HCT116 (cell line): ENCODE measurements around the gene CD82. TPM values are rescaled to one million over a fixed set of nuclear protein-coding genes. Genes with fewer than 3 reads are reported as not detected.

Source experiments
- ATAC-seq: fragments of 200-7000 bp; cut with Tn5 transposase; 2 replicates; pipeline ENCODE4 v1.9.1; 2020; ENCODE audit warnings: mild to moderate bottlenecking, moderate library complexity
- BruUV-seq: library from RNA; stranded (reverse); fragments of 400-500 nt; replicated peaks from 2 replicates; lab custom pipeline; 2021; lab: Mats Ljungman, UMichigan
- CTCF ChIA-PET: fragments of 300-600 bp; sonication (Branson Sonifier 250); formaldehyde crosslinking; loops from one replicate; lab custom pipeline; 2021; ENCODE audit warnings: antibody characterized with exemption; lab: Charles Lee
- POLR2A ChIA-PET: fragments of 300-600, 350-600 bp; sonication (Branson Sonifier 250); formaldehyde crosslinking; loops from one replicate; lab custom pipeline; 2021; ENCODE audit warnings: antibody characterized with exemption; lab: Charles Lee
- RAD21 ChIA-PET, 2 experiments: fragments of 300-600 bp; sonication (Branson Sonifier 250); formaldehyde crosslinking; loops; one replicate each; lab custom pipeline; 2023; ENCODE audit warnings: low total read pairs in 2 of 2; ENCODE audit not compliant: uncharacterized antibody in 2 of 2, unreplicated experiment in 2 of 2, low non-redundant PET in 1 of 2; lab: Charles Lee
- DNase-seq: peaks from one replicate; pipeline ENCODE4 v3.0.0-alpha.2; 2010; ENCODE audit warnings: low read depth, low spot score
- H2AFZ ChIP-seq: fragments of 200-600 bp; shearing (Covaris generic), sonication (generic); 2 replicates; pipeline ENCODE4 v1.6.1; 2017; ENCODE audit warnings: low read depth, mixed run types, mixed read lengths, antibody characterized with exemption, low read length; ENCODE audit not compliant: poor library complexity, severe bottlenecking
- H3K27ac ChIP-seq: 2 replicates; pipeline ENCODE4 v1.5.1; 2012; ENCODE audit warnings: low read depth, low read length
- H3K27me3 ChIP-seq: fragments of 200-600 bp; sonication (generic); 2 replicates; pipeline ENCODE4 v1.6.1; 2016; ENCODE audit warnings: mixed run types, low read length, mixed read lengths; ENCODE audit not compliant: insufficient read depth
- H3K36me3 ChIP-seq, 2 experiments: fragments of 200-500 bp in 1 of 2; fragments of 200-600 bp in 1 of 2; sonication (Bioruptor generic) in 1 of 2; sonication (generic) in 1 of 2; 2 replicates each; pipeline versions ENCODE4 v1.5.1 to v1.6.1; 2014 to 2016; ENCODE audit warnings: low read length in 2 of 2, inconsistent platforms in 1 of 2, mixed read lengths in 1 of 2, mixed run types in 1 of 2; ENCODE audit not compliant: insufficient read depth in 2 of 2, control insufficient read depth in 1 of 2
- H3K4me1 ChIP-seq, 2 experiments: fragments of 200-600 bp in 1 of 2; sonication (generic) in 1 of 2; 2 replicates each; pipeline versions ENCODE4 v1.5.1 to v1.6.1; 2012 to 2017; ENCODE audit warnings: low read length in 2 of 2, inconsistent platforms in 1 of 2, mild to moderate bottlenecking in 1 of 2, mixed read lengths in 1 of 2, mixed run types in 1 of 2, moderate library complexity in 1 of 2; ENCODE audit not compliant: insufficient read depth in 2 of 2, control insufficient read depth in 1 of 2
- H3K4me2 ChIP-seq: fragments of 200-600 bp; sonication (generic); 2 replicates; pipeline ENCODE4 v1.6.1; 2017; ENCODE audit warnings: mixed run types, low read length, mixed read lengths
- H3K4me3 ChIP-seq, 2 experiments: fragments of 200-600 bp in 1 of 2; sonication (generic) in 1 of 2; replicated peaks in 1 of 2; 2 replicates each; pipeline ENCODE4 v1.5.1; 2011 to 2016; ENCODE audit warnings: low read length in 2 of 2, control low read depth in 1 of 2, low read depth in 1 of 2, mild to moderate bottlenecking in 1 of 2, mixed read lengths in 1 of 2, mixed run types in 1 of 2
- H3K79me2 ChIP-seq: fragments of 200-600 bp; sonication (generic); 2 replicates; pipeline ENCODE4 v1.6.1; 2017; ENCODE audit warnings: mild to moderate bottlenecking, mixed run types, low read length, moderate library complexity, mixed read lengths; ENCODE audit not compliant: insufficient read depth
- H3K9ac ChIP-seq: fragments of 200-600 bp; sonication (generic); 2 replicates; pipeline ENCODE4 v1.6.1; 2016; ENCODE audit warnings: low read length, mixed read lengths
- H3K9me2 ChIP-seq: fragments of 200-600 bp; sonication (generic), shearing (Covaris generic); 2 replicates; pipeline ENCODE4 v1.6.1; 2017; ENCODE audit warnings: mixed run types, mild to moderate bottlenecking, moderate library complexity; ENCODE audit not compliant: insufficient read depth
- H3K9me3 ChIP-seq, 2 experiments: fragments of 200-500 bp in 1 of 2; fragments of 200-600 bp in 1 of 2; sonication (Bioruptor generic) in 1 of 2; sonication (generic) in 1 of 2; 2 replicates each; pipeline ENCODE4 v1.6.1; 2014 to 2017; ENCODE audit warnings: low read length in 2 of 2, mixed read lengths in 2 of 2, inconsistent platforms in 1 of 2, low read depth in 1 of 2, mild to moderate bottlenecking in 1 of 2, mixed run types in 1 of 2, moderate library complexity in 1 of 2; ENCODE audit not compliant: control insufficient read depth in 1 of 2, insufficient read depth in 1 of 2
- H4K20me1 ChIP-seq: fragments of 200-600 bp; sonication (generic), shearing (Covaris generic); 2 replicates; pipeline ENCODE4 v1.6.1; 2017; ENCODE audit warnings: mixed run types, mild to moderate bottlenecking, moderate library complexity; ENCODE audit not compliant: insufficient read depth
- CBX3 ChIP-seq: IDR thresholded peaks from 2 replicates; pipeline ENCODE4 v1.6.1; 2012; ENCODE audit warnings: low read depth
- CEBPB ChIP-seq: IDR thresholded peaks from 2 replicates; pipeline ENCODE4 v1.6.1; 2012; ENCODE audit warnings: low read depth
- EGR1 ChIP-seq: IDR thresholded peaks from 2 replicates; pipeline ENCODE4 v1.6.1; 2012; ENCODE audit warnings: low read depth
- EZH2 ChIP-seq: fragments of 200-600 bp; sonication (generic); IDR thresholded peaks from 2 replicates; pipeline ENCODE4 v1.6.1; 2017; ENCODE audit warnings: antibody characterized with exemption, mixed run types
- JUND ChIP-seq: IDR thresholded peaks from 2 replicates; pipeline ENCODE4 v1.6.1; 2012
- POLR2A ChIP-seq: IDR thresholded peaks from 2 replicates; pipeline ENCODE4 v1.7.0; 2011; ENCODE audit warnings: borderline replicate concordance; ENCODE audit not compliant: insufficient read depth, insufficient read length; ENCODE audit errors: extremely low read depth
- POLR2AphosphoS5 ChIP-seq: IDR thresholded peaks from 2 replicates; pipeline ENCODE4 v1.6.1; 2011; ENCODE audit warnings: mild to moderate bottlenecking, low read depth, low read length, moderate library complexity
- RAD21 ChIP-seq: IDR thresholded peaks from 2 replicates; pipeline ENCODE4 v1.6.1; 2012; ENCODE audit warnings: low read depth, mild to moderate bottlenecking
- SIN3A ChIP-seq: IDR thresholded peaks from 2 replicates; pipeline ENCODE4 v1.6.1; 2012; ENCODE audit warnings: low read depth
- TCF7L2 ChIP-seq: IDR thresholded peaks from 2 replicates; pipeline ENCODE4 v1.7.0; 2011; ENCODE audit warnings: borderline replicate concordance, inconsistent platforms; ENCODE audit not compliant: insufficient read depth, insufficient read length; ENCODE audit errors: extremely low read depth
- YY1 ChIP-seq: IDR thresholded peaks from 2 replicates; pipeline ENCODE4 v1.6.1; 2011; ENCODE audit warnings: low read length, low read depth, moderate library complexity, mild to moderate bottlenecking; ENCODE audit not compliant: insufficient replicate concordance; ENCODE audit errors: extremely low read depth
- ZFX ChIP-seq: fragments of 450-650 bp; IDR thresholded peaks from 2 replicates; pipeline ENCODE4 v1.6.1; 2017
- ZNF274 ChIP-seq: fragments of 200-500 bp; sonication (Bioruptor generic); IDR thresholded peaks from 2 replicates; pipeline ENCODE4 v1.6.1; 2014; ENCODE audit warnings: mild to moderate bottlenecking, low read depth, low read length, inconsistent platforms
- intact Hi-C: fragments of 100-400 bp; cut with micrococcal nuclease; formaldehyde crosslinking; loops from 2 replicates; pipeline ENCODE4 v1.10.0; 2022
- total RNA-seq: library from RNA; stranded (reverse); gene quantifications from one replicate; pipeline ENCODE4 v1.2.1, GENCODE V29; 2021; ENCODE audit not compliant: unreplicated experiment
- TF ChIP-seq, protein P1 (sequence below), 3 experiments: fragments of 200-600 bp in 1 of 3; sonication (generic) in 1 of 3; IDR thresholded peaks in 2 of 3; conservative IDR thresholded peaks in 1 of 3; 2 replicates each; pipeline ENCODE4 v1.5.1; 2012 to 2017; ENCODE audit warnings: low read depth in 2 of 3, low read length in 2 of 3, antibody characterized with exemption in 1 of 3, borderline replicate concordance in 1 of 3, control low read depth in 1 of 3, mild to moderate bottlenecking in 1 of 3, mixed read lengths in 1 of 3, mixed run types in 1 of 3, moderate library complexity in 1 of 3; ENCODE audit not compliant: insufficient read depth in 1 of 3
- TF ChIP-seq, protein P2 (sequence below): IDR thresholded peaks from 2 replicates; pipeline ENCODE4 v1.6.1; 2011; ENCODE audit warnings: mild to moderate bottlenecking, low read length, moderate library complexity; ENCODE audit not compliant: insufficient replicate concordance; ENCODE audit errors: extremely low read depth
- TF ChIP-seq, protein P3 (sequence below): IDR thresholded peaks from 2 replicates; pipeline ENCODE4 v1.6.1; 2012
- TF ChIP-seq, protein P4 (sequence below): IDR thresholded peaks from 2 replicates; pipeline ENCODE4 v1.6.1; 2012

CD82 gene
- total RNA-seq, 1 experiment from 2014 or later, result 16.7 TPM

DNA sequence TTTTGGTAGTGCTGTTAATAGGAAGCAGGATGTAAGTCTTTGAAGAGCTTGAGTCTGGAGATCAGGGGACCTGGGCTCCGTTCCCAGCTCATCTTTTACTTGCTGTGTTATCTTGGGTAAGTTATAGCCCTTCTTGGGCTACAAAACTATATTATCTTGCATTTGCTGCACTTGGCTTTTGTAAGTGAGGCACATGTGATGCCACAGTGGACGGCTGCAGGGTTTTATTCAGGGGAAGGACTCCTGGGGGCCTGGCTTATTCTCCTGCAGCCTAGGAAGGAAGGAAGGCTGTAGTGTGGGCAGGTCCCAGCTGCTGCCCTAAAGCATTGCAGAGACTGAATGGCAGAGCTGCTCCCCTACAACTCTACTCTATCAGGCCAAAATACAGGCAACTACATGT, 6.4 kb downstream of the CD82 start:
- Histone ChIP-seq H3K4me1 (peaks cover 0 to 23% of the 10 kb centered on the region in 2 experiments; a peak in 2 of 4 replicates), H3K4me3 (no peak overlapping the region), H3K9ac (no peak overlapping the region), H3K4me2 (no peak overlapping the region), H3K27ac (no peak overlapping the region), H3K27me3 (no peaks in the 10 kb centered on the region), H4K20me1 (no peaks in the 10 kb centered on the region), H3K79me2 (no peaks in the 10 kb centered on the region), H3K9me2 (no peaks in the 10 kb centered on the region), H3K9me3 (no peaks in the 10 kb centered on the region), H2AFZ (no peak overlapping the region), H3K36me3 (no peaks in the 10 kb centered on the region)
- ChIA-PET POLR2A (no interaction called here), RAD21 (no interaction called here), CTCF (interaction anchor here (1.4 kb wide), 1 partner anchor 13 kb away, joined by 3 read pairs; no protein-coding TSS in a partner anchor)
- intact Hi-C loops, result no loop called here
- ATAC-seq, result no peak
- no TSS peak for BruUV-seq
- TF ChIP-seq SIN3A, result no peak
- no peak for TF ChIP-seq TCF7L2
- TF ChIP-seq POLR2AphosphoS5, result no peak
- TF ChIP-seq CEBPB, result no peak
- TF ChIP-seq CBX3, result no peak
- TF ChIP-seq, protein P1, sequence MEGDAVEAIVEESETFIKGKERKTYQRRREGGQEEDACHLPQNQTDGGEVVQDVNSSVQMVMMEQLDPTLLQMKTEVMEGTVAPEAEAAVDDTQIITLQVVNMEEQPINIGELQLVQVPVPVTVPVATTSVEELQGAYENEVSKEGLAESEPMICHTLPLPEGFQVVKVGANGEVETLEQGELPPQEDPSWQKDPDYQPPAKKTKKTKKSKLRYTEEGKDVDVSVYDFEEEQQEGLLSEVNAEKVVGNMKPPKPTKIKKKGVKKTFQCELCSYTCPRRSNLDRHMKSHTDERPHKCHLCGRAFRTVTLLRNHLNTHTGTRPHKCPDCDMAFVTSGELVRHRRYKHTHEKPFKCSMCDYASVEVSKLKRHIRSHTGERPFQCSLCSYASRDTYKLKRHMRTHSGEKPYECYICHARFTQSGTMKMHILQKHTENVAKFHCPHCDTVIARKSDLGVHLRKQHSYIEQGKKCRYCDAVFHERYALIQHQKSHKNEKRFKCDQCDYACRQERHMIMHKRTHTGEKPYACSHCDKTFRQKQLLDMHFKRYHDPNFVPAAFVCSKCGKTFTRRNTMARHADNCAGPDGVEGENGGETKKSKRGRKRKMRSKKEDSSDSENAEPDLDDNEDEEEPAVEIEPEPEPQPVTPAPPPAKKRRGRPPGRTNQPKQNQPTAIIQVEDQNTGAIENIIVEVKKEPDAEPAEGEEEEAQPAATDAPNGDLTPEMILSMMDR (IDR thresholded peaks at IDR 0.05 in 2 of 3, conservative IDR thresholded peaks at IDR 0.05 in 1 of 3; ENCODE audit: borderline replicate concordance in 1 of 3, insufficient read depth in 1 of 3, low read depth in 2 of 3, low read length in 2 of 3), result no peak
- TF ChIP-seq ZFX, result no peak
- DNase-seq, result no peak

DNA sequence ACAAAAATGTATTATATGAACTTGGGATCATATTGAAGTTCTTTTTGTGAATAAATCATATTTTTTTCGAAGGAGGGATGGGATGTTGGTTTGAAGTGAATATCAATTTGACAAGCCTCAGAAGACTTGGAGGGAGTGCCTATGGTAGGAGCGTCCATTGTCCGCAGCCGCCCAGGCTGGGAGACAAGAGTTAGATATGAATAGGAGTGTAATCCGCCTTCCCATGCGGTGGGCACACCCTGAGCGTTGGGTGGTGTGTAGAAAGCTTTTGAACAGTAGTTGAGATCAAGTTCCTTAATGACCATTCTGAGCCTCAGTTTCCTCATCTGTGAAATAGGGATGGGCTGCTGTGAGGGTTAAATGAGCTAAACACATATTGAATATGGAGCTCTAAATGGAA, 7.0 kb downstream of the CD82 start:
- Histone ChIP-seq H3K27me3 (no peaks in the 10 kb centered on the region), H3K9me2 (no peaks in the 10 kb centered on the region), H3K36me3 (no peaks in the 10 kb centered on the region), H2AFZ (no peak overlapping the region), H3K9me3 (no peaks in the 10 kb centered on the region), H3K4me2 (no peak overlapping the region), H3K4me3 (no peak overlapping the region), H3K79me2 (no peaks in the 10 kb centered on the region), H3K27ac (no peak overlapping the region), H4K20me1 (no peaks in the 10 kb centered on the region), H3K4me1 (peaks cover 0 to 23% of the 10 kb centered on the region in 2 experiments; a peak in 2 of 4 replicates), H3K9ac (no peak overlapping the region)
- intact Hi-C loops, result no loop called here
- DNase-seq (no peak), ATAC-seq (no peak)
- CTCF ChIA-PET, result interaction anchor here (1.4 kb wide), 1 partner anchor 14 kb away, joined by 3 read pairs; no protein-coding TSS in a partner anchor
- POLR2A ChIA-PET, result no interaction called here
- TF ChIP-seq CEBPB (no peak), EGR1 (no peak), POLR2A (no peak), JUND (no peak), EZH2 (no peak), YY1 (no peak), RAD21 (no peak), ZFX (no peak), ZNF274 (no peak), TCF7L2 (no peak), CBX3 (no peak), POLR2AphosphoS5 (no peak)
- TF ChIP-seq, protein P2, sequence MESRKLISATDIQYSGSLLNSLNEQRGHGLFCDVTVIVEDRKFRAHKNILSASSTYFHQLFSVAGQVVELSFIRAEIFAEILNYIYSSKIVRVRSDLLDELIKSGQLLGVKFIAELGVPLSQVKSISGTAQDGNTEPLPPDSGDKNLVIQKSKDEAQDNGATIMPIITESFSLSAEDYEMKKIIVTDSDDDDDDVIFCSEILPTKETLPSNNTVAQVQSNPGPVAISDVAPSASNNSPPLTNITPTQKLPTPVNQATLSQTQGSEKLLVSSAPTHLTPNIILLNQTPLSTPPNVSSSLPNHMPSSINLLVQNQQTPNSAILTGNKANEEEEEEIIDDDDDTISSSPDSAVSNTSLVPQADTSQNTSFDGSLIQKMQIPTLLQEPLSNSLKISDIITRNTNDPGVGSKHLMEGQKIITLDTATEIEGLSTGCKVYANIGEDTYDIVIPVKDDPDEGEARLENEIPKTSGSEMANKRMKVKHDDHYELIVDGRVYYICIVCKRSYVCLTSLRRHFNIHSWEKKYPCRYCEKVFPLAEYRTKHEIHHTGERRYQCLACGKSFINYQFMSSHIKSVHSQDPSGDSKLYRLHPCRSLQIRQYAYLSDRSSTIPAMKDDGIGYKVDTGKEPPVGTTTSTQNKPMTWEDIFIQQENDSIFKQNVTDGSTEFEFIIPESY, result no peak
- TF ChIP-seq, protein P3, sequence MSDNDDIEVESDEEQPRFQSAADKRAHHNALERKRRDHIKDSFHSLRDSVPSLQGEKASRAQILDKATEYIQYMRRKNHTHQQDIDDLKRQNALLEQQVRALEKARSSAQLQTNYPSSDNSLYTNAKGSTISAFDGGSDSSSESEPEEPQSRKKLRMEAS, result no peak
- TF ChIP-seq, protein P4, sequence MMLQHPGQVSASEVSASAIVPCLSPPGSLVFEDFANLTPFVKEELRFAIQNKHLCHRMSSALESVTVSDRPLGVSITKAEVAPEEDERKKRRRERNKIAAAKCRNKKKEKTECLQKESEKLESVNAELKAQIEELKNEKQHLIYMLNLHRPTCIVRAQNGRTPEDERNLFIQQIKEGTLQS, result no peak
- RAD21 ChIA-PET, result no interaction called here
- no TSS peak for BruUV-seq
